IMR-90 (cell line): Measurements from ENCODE around the gene FBXO40. TPM values are rescaled to one million over a fixed set of nuclear protein-coding genes. Genes with fewer than 3 reads are reported as not detected.

Source experiments
- ATAC-seq: fragments of 200-7000 bp; cut with Tn5 transposase; 2 replicates; pipeline ENCODE4 v1.9.1; 2020; ENCODE audit warnings: low read depth, mild to moderate bottlenecking, moderate library complexity
- BruUV-seq: library from RNA; stranded (reverse); fragments of 400-500 nt; replicated peaks from 2 replicates; lab custom pipeline; 2021; lab: Mats Ljungman, UMichigan
- CTCF ChIA-PET: fragments of 300-600 bp; formaldehyde crosslinking; extraction: SDS; loops from one replicate; lab custom pipeline; 2021; ENCODE audit warnings: antibody characterized with exemption; lab: Yijun Ruan, JAX
- POLR2A ChIA-PET: fragments of 300-600 bp; sonication (Branson Sonifier 250); formaldehyde crosslinking; loops from one replicate; lab custom pipeline; 2022; ENCODE audit warnings: antibody characterized with exemption; ENCODE audit not compliant: unreplicated experiment; lab: Charles Lee
- DNase-seq: peaks from one replicate; pipeline ENCODE4 v3.0.0; 2013
- H2AFZ ChIP-seq: replicated peaks from 2 replicates; pipeline ENCODE3; 2013; ENCODE audit warnings: low read length, mild to moderate bottlenecking; ENCODE audit not compliant: poor library complexity
- H2AK5ac ChIP-seq: 2 replicates; pipeline ENCODE4 v1.6.1; 2013; ENCODE audit warnings: low read depth, low read length, inconsistent platforms
- H2AK9ac ChIP-seq: replicated peaks from 2 replicates; pipeline ENCODE3; 2013; ENCODE audit warnings: mild to moderate bottlenecking, low read depth, low read length, moderate library complexity; ENCODE audit not compliant: poor library complexity
- H2BK120ac ChIP-seq: 2 replicates; pipeline ENCODE4 v1.6.1; 2013; ENCODE audit warnings: low read depth, low read length, inconsistent platforms
- H2BK15ac ChIP-seq: 3 replicates; pipeline ENCODE4 v1.6.1; 2013; ENCODE audit warnings: low read depth, low read length, inconsistent platforms
- H2BK20ac ChIP-seq: 2 replicates; pipeline ENCODE4 v1.6.1; 2013; ENCODE audit warnings: low read depth, mild to moderate bottlenecking, inconsistent platforms, low read length, moderate library complexity
- H2BK5ac ChIP-seq: 2 replicates; pipeline ENCODE4 v1.6.1; 2013; ENCODE audit warnings: mild to moderate bottlenecking, low read depth, low read length, inconsistent platforms; ENCODE audit not compliant: poor library complexity, severe bottlenecking
- H3K14ac ChIP-seq: replicated peaks from 2 replicates; pipeline ENCODE4 v1.6.1; 2013; ENCODE audit warnings: low read depth, low read length, inconsistent platforms
- H3K18ac ChIP-seq: 2 replicates; pipeline ENCODE4 v1.6.1; 2013; ENCODE audit warnings: low read depth, low read length, control low read depth
- H3K23ac ChIP-seq: 2 replicates; pipeline ENCODE4 v1.6.1; 2013; ENCODE audit warnings: low read depth, low read length, inconsistent platforms
- H3K27ac ChIP-seq: 2 replicates; pipeline ENCODE4 v1.5.1; 2013; ENCODE audit warnings: mild to moderate bottlenecking, control low read depth, low read length; ENCODE audit not compliant: insufficient read depth
- H3K27me3 ChIP-seq: 2 replicates; pipeline ENCODE4 v1.6.1; 2013; ENCODE audit warnings: low read length; ENCODE audit not compliant: control insufficient read depth, insufficient read depth
- H3K36me3 ChIP-seq: 2 replicates; pipeline ENCODE4 v1.6.1; 2013; ENCODE audit warnings: low read length, mixed read lengths; ENCODE audit not compliant: control insufficient read depth, insufficient read depth
- H3K4ac ChIP-seq: 2 replicates; pipeline ENCODE4 v1.6.1; 2013; ENCODE audit warnings: low read depth, low read length, inconsistent platforms
- H3K4me1 ChIP-seq: 2 replicates; pipeline ENCODE4 v1.6.1; 2013; ENCODE audit warnings: low read length, mixed read lengths; ENCODE audit not compliant: control insufficient read depth, insufficient read depth
- H3K4me2 ChIP-seq: 2 replicates; pipeline ENCODE4 v1.6.1; 2013; ENCODE audit warnings: low read depth, mild to moderate bottlenecking, control low read depth, low read length, moderate library complexity
- H3K4me3 ChIP-seq: 2 replicates; pipeline ENCODE4 v1.5.1; 2013; ENCODE audit warnings: low read depth, mild to moderate bottlenecking, control low read depth, low read length, moderate library complexity; ENCODE audit not compliant: insufficient read depth
- H3K56ac ChIP-seq: 2 replicates; pipeline ENCODE4 v1.6.1; 2013; ENCODE audit warnings: low read length, inconsistent platforms; ENCODE audit not compliant: insufficient read depth; ENCODE audit errors: extremely low read depth
- H3K79me1 ChIP-seq, 2 experiments: 2 replicates each; pipeline ENCODE4 v1.6.1; 2013; ENCODE audit warnings: low read length in 2 of 2, inconsistent platforms in 1 of 2, low read depth in 1 of 2
- H3K9ac ChIP-seq: 2 replicates; pipeline ENCODE4 v1.6.1; 2013; ENCODE audit warnings: low read depth, low read length, control low read depth
- H3K9me1 ChIP-seq: 2 replicates; pipeline ENCODE4 v1.6.1; 2013; ENCODE audit warnings: low read length, inconsistent platforms; ENCODE audit not compliant: insufficient read depth
- H3K9me3 ChIP-seq: 2 replicates; pipeline ENCODE4 v1.6.1; 2013; ENCODE audit warnings: low read length; ENCODE audit not compliant: control insufficient read depth, insufficient read depth
- H4K20me1 ChIP-seq: 2 replicates; pipeline ENCODE4 v1.6.1; 2013; ENCODE audit warnings: low read length, inconsistent platforms; ENCODE audit not compliant: insufficient read depth
- H4K5ac ChIP-seq: 2 replicates; pipeline ENCODE4 v1.6.1; 2013; ENCODE audit warnings: mild to moderate bottlenecking, low read depth, low read length, control low read depth
- H4K8ac ChIP-seq, 2 experiments: 2 replicates each; pipeline ENCODE4 v1.6.1; 2013; ENCODE audit warnings: low read depth in 2 of 2, low read length in 2 of 2, control low read depth in 1 of 2, inconsistent platforms in 1 of 2
- H4K91ac ChIP-seq: 2 replicates; pipeline ENCODE4 v1.6.1; 2013; ENCODE audit warnings: low read depth, low read length, inconsistent platforms; ENCODE audit not compliant: insufficient read depth
- BHLHE40 ChIP-seq: fragments of 150-350 bp; IDR thresholded peaks from 2 replicates; pipeline ENCODE4 v1.6.1; 2016; ENCODE audit warnings: mild to moderate bottlenecking, low read depth, low read length
- CHD1 ChIP-seq: IDR thresholded peaks from 2 replicates; pipeline ENCODE4 v1.6.1; 2012; ENCODE audit warnings: low read depth, low read length, improper control_type of control experiment
- CTCF ChIP-seq: conservative IDR thresholded peaks from 2 replicates; pipeline ENCODE4 v1.5.1; 2012; ENCODE audit warnings: mild to moderate bottlenecking, low read depth, low read length, improper control_type of control experiment
- FOS ChIP-seq: fragments of 150-350 bp; IDR thresholded peaks from 2 replicates; pipeline ENCODE4 v1.6.1; 2016; ENCODE audit warnings: low read depth, low read length
- MAFK ChIP-seq: IDR thresholded peaks from 2 replicates; pipeline ENCODE4 v1.6.1; 2012; ENCODE audit warnings: low read depth, low read length, improper control_type of control experiment
- MAZ ChIP-seq: IDR thresholded peaks from 2 replicates; pipeline ENCODE4 v1.6.1; 2012; ENCODE audit warnings: low read depth, mild to moderate bottlenecking, low read length, improper control_type of control experiment, moderate library complexity, borderline replicate concordance
- MXI1 ChIP-seq: IDR thresholded peaks from 2 replicates; pipeline ENCODE4 v1.6.1; 2012; ENCODE audit warnings: low read depth, mild to moderate bottlenecking, low read length, moderate library complexity, borderline replicate concordance
- NFE2L2 ChIP-seq: fragments of 150-350 bp; IDR thresholded peaks from 2 replicates; pipeline ENCODE4 v1.6.1; 2016; ENCODE audit warnings: low read depth, mild to moderate bottlenecking, low read length
- POLR2A ChIP-seq: IDR thresholded peaks from 2 replicates; pipeline ENCODE4 v1.6.1; 2012; ENCODE audit warnings: mild to moderate bottlenecking, low read depth, low read length
- RAD21 ChIP-seq: IDR thresholded peaks from 2 replicates; pipeline ENCODE4 v1.6.1; 2012; ENCODE audit warnings: low read length, improper control_type of control experiment
- RCOR1 ChIP-seq: IDR thresholded peaks from 2 replicates; pipeline ENCODE4 v1.6.1; 2012; ENCODE audit warnings: mild to moderate bottlenecking, low read length, improper control_type of control experiment; ENCODE audit not compliant: insufficient replicate concordance
- RFX5 ChIP-seq: IDR thresholded peaks from 2 replicates; pipeline ENCODE4 v1.8.0; 2012; ENCODE audit warnings: low read depth, mild to moderate bottlenecking, low read length, moderate library complexity
- SMC3 ChIP-seq: fragments of 150-350 bp; IDR thresholded peaks from 2 replicates; pipeline ENCODE4 v1.6.1; 2016; ENCODE audit warnings: low read depth, mild to moderate bottlenecking, antibody characterized with exemption, low read length, moderate library complexity
- WGBS, 2 experiments: methylation state at CpG; one replicate each; pipeline versions ENCODE4 v1.1.5 to v1.1.7; 2013; ENCODE audit warnings: missing lambda C conversion rate in 2 of 2; ENCODE audit not compliant: insufficient read length in 1 of 2; ENCODE audit errors: extremely low coverage in 2 of 2; 5-methylcytosine and 5-hydroxymethylcytosine counted together
- dilution Hi-C: fragments of 300-500 bp; cut with HindIII; formaldehyde crosslinking; loops from one replicate; pipeline ENCODE4 v1.14.3; 2018; ENCODE audit warnings: low sequenced_read_pairs; ENCODE audit not compliant: unreplicated experiment
- in situ Hi-C: fragments of 300-500 bp; cut with MboI; formaldehyde crosslinking; loops from 3 replicates; pipeline ENCODE4 v1.14.3; 2019; ENCODE audit warnings: low sequenced_read_pairs, inconsistent platforms, mixed read lengths
- intact Hi-C: fragments of 100-400 bp; cut with micrococcal nuclease; formaldehyde crosslinking; loops from 2 replicates; pipeline ENCODE4 v1.10.0; 2022
- polyA plus RNA-seq, 3 experiments: library from polyadenylated mRNA; depleted of rRNA; stranded (reverse); fragments of >200 nt; gene quantifications; 2 replicates each; pipeline ENCODE4 v1.2.3, GENCODE V29; 2012; ENCODE audit warnings: low replicate concordance in 1 of 3
- total RNA-seq: library from RNA; depleted of rRNA; stranded (reverse); fragments of >200 nt; gene quantifications from 2 replicates; pipeline ENCODE4 v1.2.3, GENCODE V29; 2012

FBXO40 gene
- total and polyA plus RNA-seq, 2 of the 4 experiments (the other 2 are of a cell fraction) = not detected

DNA sequence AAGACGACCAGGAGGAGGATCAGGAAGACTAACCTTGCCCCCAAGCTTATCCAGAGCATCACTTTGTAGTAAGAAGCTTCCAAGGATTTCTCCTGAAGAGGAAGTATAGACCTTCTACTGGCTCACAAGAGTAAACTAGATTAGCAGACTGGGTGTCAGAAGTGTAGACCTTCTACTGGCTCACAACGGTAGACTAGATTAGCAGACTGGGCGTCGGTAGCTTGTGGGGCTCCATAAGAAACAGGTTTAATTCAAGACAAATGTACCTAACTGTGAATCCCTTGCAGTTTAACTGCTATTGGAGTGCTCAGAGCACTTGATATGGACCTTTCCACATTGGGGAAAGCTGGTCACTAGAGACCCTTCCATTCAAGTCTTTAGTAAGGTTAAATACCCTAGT lies 12.9 kb downstream of the FBXO40 start:
- DNase-seq (no peak), ATAC-seq (no peak)
- Histone ChIP-seq H3K56ac (no peak overlapping the region), H3K4me2 (no peak overlapping the region), H3K23ac (no peak overlapping the region), H2BK15ac (no peak overlapping the region), H2BK20ac (no peak overlapping the region), H3K14ac (no peak overlapping the region), H3K4me1 (no peaks in the 10 kb centered on the region), H2AK5ac (no peak overlapping the region), H4K8ac (no peak overlapping the region), H4K91ac (no peak overlapping the region), H3K9me1 (no peaks in the 10 kb centered on the region), H3K9ac (no peak overlapping the region), H3K27ac (no peak overlapping the region), H3K79me1 (no peaks in the 10 kb centered on the region), H2BK120ac (no peak overlapping the region), H3K9me3 (no peaks in the 10 kb centered on the region), H3K4ac (no peak overlapping the region), H3K27me3 (no peaks in the 10 kb centered on the region), H4K20me1 (no peaks in the 10 kb centered on the region), H3K36me3 (no peaks in the 10 kb centered on the region), H2AK9ac (no peak overlapping the region), H3K18ac (no peak overlapping the region), H4K5ac (no peak overlapping the region), H2BK5ac (no peak overlapping the region), H2AFZ (no peak overlapping the region), H3K4me3 (no peak overlapping the region)
- ChIA-PET CTCF (interaction anchor here (1.2 kb wide), 1 partner anchor 14 kb away, joined by 3 read pairs; no protein-coding TSS in a partner anchor), POLR2A (no interaction called here)
- in situ Hi-C loops = no loop called here
- intact Hi-C loops = no loop called here
- no TSS peak for BruUV-seq
- WGBS, 2 experiments = no CpG with 5 or more reads among the region's 4 CpGs
- TF ChIP-seq MAZ (no peak), RCOR1 (no peak), NFE2L2 (no peak), RAD21 (no peak), BHLHE40 (no peak), MAFK (no peak), SMC3 (no peak), MXI1 (no peak), CTCF (no peak), CHD1 (no peak), FOS (no peak), RFX5 (no peak), POLR2A (no peak)
- dilution Hi-C loops = no loop called here
